Thymus (tissue), 11 donors: ENCODE data around the gene PRKACA. TPM values are rescaled to one million over a fixed set of nuclear protein-coding genes. Genes with fewer than 3 reads are reported as not detected.
A peak's percentile ranks its signal among the peaks of the same experiment; 100 is the strongest.
"Not testable (repeated sequence)": the region's sequence is repeated elsewhere in the genome, so short reads cannot be mapped to it uniquely, and the experiment has no call there.

Experiments used
- DNase-seq, 9 donors: peaks; one replicate each; pipeline ENCODE4 v3.0.0-alpha.2; 2013; ENCODE audit warnings: low spot score in 9 of 9, low read depth in 6 of 9, missing footprints in 1 of 9
- H3K27ac ChIP-seq, 2 donors: one replicate each; pipeline ENCODE4 v1.5.1; 2013; ENCODE audit warnings: control low read depth in 1 of 2, low read depth in 1 of 2, low read length in 1 of 2, mild to moderate bottlenecking in 1 of 2, moderate library complexity in 1 of 2
- H3K27me3 ChIP-seq, 2 donors: one replicate each; pipeline ENCODE4 v1.5.1; 2013; ENCODE audit warnings: low read length in 1 of 2; ENCODE audit not compliant: control insufficient read depth in 2 of 2, insufficient read depth in 1 of 2
- H3K36me3 ChIP-seq, 2 donors: one replicate each; pipeline ENCODE4 v1.5.1; 2013; ENCODE audit warnings: low read length in 1 of 2, mild to moderate bottlenecking in 1 of 2, moderate library complexity in 1 of 2; ENCODE audit not compliant: control insufficient read depth in 2 of 2, insufficient read depth in 2 of 2
- H3K4me1 ChIP-seq, 2 donors: one replicate each; pipeline ENCODE4 v1.5.1; 2013; ENCODE audit warnings: low read length in 2 of 2; ENCODE audit not compliant: control insufficient read depth in 2 of 2, insufficient read depth in 2 of 2
- H3K4me3 ChIP-seq, 2 donors: one replicate each; pipeline ENCODE4 v1.5.1; 2013; ENCODE audit warnings: low read length in 2 of 2, control low read depth in 1 of 2, mild to moderate bottlenecking in 1 of 2
- H3K9me3 ChIP-seq, 2 donors: one replicate each; pipeline ENCODE4 v1.5.1; 2013; ENCODE audit warnings: low read length in 1 of 2, mild to moderate bottlenecking in 1 of 2; ENCODE audit not compliant: control insufficient read depth in 2 of 2, insufficient read depth in 1 of 2
- WGBS: extraction: QIAGEN DNeasy Blood & Tissue Kit; methylation state at CpG from one replicate; pipeline ENCODE4 v1.1.7; 2013; 5-methylcytosine and 5-hydroxymethylcytosine counted together
- polyA plus RNA-seq: library from polyadenylated mRNA; stranded (reverse); fragments of 200-250 nt; gene quantifications from one replicate; pipeline ENCODE4 v1.2.3, GENCODE V29; 2013
- total RNA-seq: library from RNA; stranded (reverse); fragments of 120-200 nt; gene quantifications from one replicate; pipeline ENCODE4 v1.2.4, GENCODE V29; 2013
- donor health status: healthy.

PRKACA gene
- total and polyA plus RNA-seq, 2 donors = 10.2 to 36.8 TPM

GRCh38 chr19:14053500-14053899 lies 64.1 kb downstream of the PRKACA start:
- no peak for DNase-seq
- WGBS = 95% methylated on average over 11 of the region's 11 CpGs
- Histone ChIP-seq H3K9me3 (peaks cover 0 to 5% of the 10 kb centered on the region in 2 donors), H3K4me1 (peaks cover 0 to 7% of the 10 kb centered on the region in 2 donors), H3K4me3 (no peak overlapping the region), H3K36me3 (peaks cover 33 to 34% of the 10 kb centered on the region in 2 donors), H3K27me3 (peaks cover 17 to 44% of the 10 kb centered on the region in 2 donors), H3K27ac (no peak overlapping the region)

GRCh38 chr19:14053032-14053431 lies 64.5 kb downstream of the PRKACA start:
- H3K9me3 ChIP-seq = peaks cover 0 to 9% of the 10 kb centered on the region in 2 donors
- H3K36me3 ChIP-seq = peaks cover 37 to 39% of the 10 kb centered on the region in 2 donors
- H3K4me3 ChIP-seq = no peak overlapping the region
- DNase-seq = no peak
- peaks cover 0 to 5% of the 10 kb centered on the region in 2 donors for H3K4me1 ChIP-seq
- WGBS = 98% methylated on average over 3 of the region's 3 CpGs
- H3K27ac ChIP-seq = no peak overlapping the region
- peaks cover 14 to 39% of the 10 kb centered on the region in 2 donors for H3K27me3 ChIP-seq

- no peak overlapping the region for H3K27ac ChIP-seq
- H3K9me3 ChIP-seq = peaks cover 0 to 9% of the 10 kb centered on the region in 2 donors
- H3K36me3 ChIP-seq = peaks cover 39 to 41% of the 10 kb centered on the region in 2 donors
- no peak for DNase-seq
- WGBS = 96% methylated on average over 6 of the region's 6 CpGs
- H3K4me3 ChIP-seq = no peak overlapping the region
- peaks cover 11 to 34% of the 10 kb centered on the region in 2 donors for H3K27me3 ChIP-seq
- H3K4me1 ChIP-seq = no peaks in the 10 kb centered on the region
These were observed 65.1 kb downstream of the PRKACA start for GRCh38 chr19:14052470-14052869.

GRCh38 chr19:14051980-14052379 lies 65.6 kb downstream of the PRKACA start:
- H3K36me3 ChIP-seq = peaks cover 39 to 41% of the 10 kb centered on the region in 2 donors
- peaks cover 0 to 9% of the 10 kb centered on the region in 2 donors for H3K9me3 ChIP-seq
- 95% methylated on average over 9 of the region's 9 CpGs for WGBS
- no peaks in the 10 kb centered on the region for H3K4me1 ChIP-seq
- peaks cover 6 to 29% of the 10 kb centered on the region in 2 donors for H3K27me3 ChIP-seq
- H3K27ac ChIP-seq = no peak overlapping the region
- no peak for DNase-seq
- no peak overlapping the region for H3K4me3 ChIP-seq

GRCh38 chr19:14050961-14051360 lies 66.6 kb downstream of the PRKACA start:
- 97% methylated on average over 11 of the region's 11 CpGs for WGBS
- DNase-seq = not testable (repeated sequence)

GRCh38 chr19:14050512-14050911 lies 67.0 kb downstream of the PRKACA start:
- 98% methylated on average over 4 of the region's 4 CpGs for WGBS
- Histone ChIP-seq H3K36me3 (peaks cover 47 to 49% of the 10 kb centered on the region in 2 donors), H3K27me3 (peaks cover 0 to 15% of the 10 kb centered on the region in 2 donors), H3K27ac (no peak overlapping the region), H3K4me3 (no peak overlapping the region), H3K9me3 (peaks cover 0 to 9% of the 10 kb centered on the region in 2 donors), H3K4me1 (no peaks in the 10 kb centered on the region)
- no peak for DNase-seq

More at GRCh38 chr19:14050961-14051360, 66.6 kb downstream of the PRKACA start:
- not testable (repeated sequence) for H3K4me1 ChIP-seq, H3K4me3 ChIP-seq, H3K9me3 ChIP-seq, H3K27ac ChIP-seq
- Histone ChIP-seq H3K36me3 (peaks cover 46 to 47% of the 10 kb centered on the region in 2 donors), H3K27me3 (peaks cover 0 to 19% of the 10 kb centered on the region in 2 donors)

- Histone ChIP-seq H3K4me1 (no peaks in the 10 kb centered on the region), H3K9me3 (peaks cover 0 to 9% of the 10 kb centered on the region in 2 donors), H3K27me3 (no peaks in the 10 kb centered on the region), H3K4me3 (no peak overlapping the region), H3K27ac (no peak overlapping the region), H3K36me3 (peaks cover 52 to 54% of the 10 kb centered on the region in 2 donors)
- peak in 4 of 9 donors; percentile 41 to 66 (median 56) for DNase-seq
- WGBS = 96% methylated on average over 8 of the region's 8 CpGs
These were observed 69.0 kb downstream of the PRKACA start for GRCh38 chr19:14048443-14049153.

GRCh38 chr19:14047866-14048265 lies 69.7 kb downstream of the PRKACA start:
- not testable (repeated sequence) for H3K4me3 ChIP-seq, H3K9me3 ChIP-seq, DNase-seq, H3K27me3 ChIP-seq, H3K27ac ChIP-seq, H3K4me1 ChIP-seq
- WGBS = over 99% methylated on average over 10 of the region's 10 CpGs
- H3K36me3 ChIP-seq = peaks cover 55 to 58% of the 10 kb centered on the region in 2 donors
